GOT3 (cell line): ENCODE results near the gene AGBL2.

Experiments
- DNase-seq: peaks from one replicate; lab custom pipeline; 2025; ENCODE audit warnings: mixed read lengths; lab: John Stamatoyannopoulos, UW

AGBL2 gene

DNA sequence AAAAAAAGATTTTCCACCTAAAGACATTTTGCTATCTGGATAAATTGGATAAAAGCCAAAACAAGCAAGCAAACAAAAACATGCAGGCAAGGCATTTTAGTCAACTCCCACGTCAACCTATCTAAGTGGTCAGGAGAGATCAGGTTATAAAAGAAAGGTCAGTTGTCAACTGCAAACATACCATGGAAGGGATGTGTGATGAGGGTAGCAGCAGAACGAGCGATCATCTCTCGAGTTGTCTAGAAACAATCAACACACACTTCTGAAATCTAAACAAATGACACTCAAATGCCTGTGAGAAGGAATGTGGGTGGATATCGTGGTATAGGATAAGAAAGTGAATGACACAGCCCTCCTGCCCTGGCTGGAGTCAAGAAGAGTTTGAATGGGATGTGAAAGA is 83.7 kb downstream of the AGBL2 start:
- no peak for DNase-seq

GRCh38 chr11:47628026-47628425 is 87.1 kb downstream of the AGBL2 start:
- DNase-seq, result no peak

GRCh38 chr11:47626234-47626633 is 88.9 kb downstream of the AGBL2 start:
- DNase-seq, result no peak

GRCh38 chr11:47620836-47621378 is 94.3 kb downstream of the AGBL2 start:
- no peak for DNase-seq

DNA sequence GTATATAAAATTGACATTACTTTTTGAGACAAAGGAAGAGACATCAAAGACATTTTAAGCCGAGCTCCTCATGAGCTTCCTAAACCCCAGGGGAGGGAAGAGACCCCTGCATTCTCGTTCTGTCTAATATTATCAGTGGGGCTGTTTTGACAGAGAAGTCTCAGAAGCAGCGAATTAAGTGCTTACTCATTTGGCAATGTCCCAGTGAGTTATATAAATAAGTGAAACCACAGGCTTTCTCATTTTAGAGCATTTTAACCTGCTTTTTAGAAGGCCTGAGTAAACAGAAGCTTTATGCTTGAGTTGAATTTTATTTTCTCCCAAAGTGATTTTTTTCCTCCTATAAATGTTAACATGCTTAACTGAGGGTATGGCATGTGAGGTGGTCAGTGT is 97.8 kb downstream of the AGBL2 start:
- DNase-seq, result no peak

DNA sequence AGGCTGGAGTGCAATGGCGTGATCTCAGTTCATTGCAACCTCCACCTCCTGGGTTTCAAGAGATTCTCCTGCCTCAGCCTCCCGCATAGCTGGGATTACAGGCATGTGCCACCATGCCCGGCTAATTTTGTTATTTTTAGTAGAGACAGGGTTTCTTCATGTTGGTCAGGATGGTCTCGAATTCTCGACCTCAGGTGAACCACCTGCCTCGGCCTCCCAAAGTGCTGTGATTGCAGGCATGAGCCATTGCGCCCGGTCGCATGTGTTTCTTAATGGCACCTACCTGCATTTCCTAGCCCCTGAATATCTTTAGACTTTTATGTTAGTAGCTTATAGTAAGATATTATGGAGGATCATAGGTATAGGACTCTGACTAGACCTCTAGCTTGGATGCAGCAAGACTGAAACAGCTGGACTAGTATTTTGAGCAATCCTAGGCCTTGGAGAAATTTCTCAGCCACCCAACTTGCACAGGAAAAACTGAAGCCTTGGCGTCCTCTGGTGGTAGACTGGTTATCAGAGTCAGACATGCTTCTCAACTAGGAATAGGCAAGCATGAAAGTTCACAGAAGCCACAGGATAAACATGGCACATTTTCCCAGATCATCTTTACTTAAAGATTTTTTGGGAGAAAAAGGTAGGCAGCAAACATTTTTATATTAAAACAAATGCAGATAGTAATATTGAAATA is 98.3 kb downstream of the AGBL2 start:
- no peak for DNase-seq

DNA sequence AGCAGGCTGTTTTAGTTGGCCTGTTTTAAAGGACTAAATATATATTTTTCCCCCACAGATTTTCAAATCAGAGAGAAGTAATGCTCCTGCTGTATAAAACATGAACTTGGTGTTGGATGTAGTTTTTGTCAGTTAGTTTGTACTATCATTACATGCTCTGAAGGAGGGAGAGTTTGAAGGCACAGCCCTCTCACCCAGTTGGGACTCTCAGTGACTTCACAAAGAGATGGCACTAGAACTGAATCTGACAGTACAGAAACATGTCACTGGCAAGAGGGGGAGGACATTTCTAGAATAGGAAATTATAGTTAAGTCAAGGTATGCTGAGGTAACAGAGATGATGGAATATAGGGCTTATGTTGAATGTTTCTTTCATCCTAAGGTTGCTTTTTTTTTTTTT is 99.9 kb downstream of the AGBL2 start:
- DNase-seq, result no peak

DNA sequence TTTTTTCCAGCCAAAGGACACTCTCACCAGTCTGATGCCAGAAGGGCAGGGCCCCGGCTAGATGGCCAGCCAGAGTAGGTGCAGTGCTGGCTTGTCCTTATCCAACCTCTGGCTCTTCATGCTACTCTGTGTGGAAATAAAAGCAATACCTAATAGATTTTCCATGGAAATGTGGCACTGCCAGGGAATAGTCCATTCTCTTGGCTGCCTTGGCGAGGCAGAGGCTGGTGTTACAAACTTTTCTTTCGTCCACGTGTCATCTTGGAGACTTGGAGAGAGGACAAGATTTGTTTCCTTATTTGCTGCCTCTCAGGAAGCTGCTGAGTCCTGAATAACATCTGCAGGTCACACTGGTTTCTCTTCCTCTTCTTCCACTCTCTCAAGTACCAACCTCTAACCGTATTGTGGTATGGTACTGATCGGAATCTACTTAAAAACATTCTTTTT is 103.8 kb downstream of the AGBL2 start:
- no peak for DNase-seq

GRCh38 chr11:47609675-47610074 is 105.5 kb downstream of the AGBL2 start:
- no peak for DNase-seq
